GM15510 (cell line): Measurements from ENCODE around the gene FGFR3.
A peak's percentile ranks its signal among the peaks of the same experiment; 100 is the strongest.

ENCODE experiments used
- POLR2A ChIP-seq: IDR thresholded peaks from 3 replicates; pipeline ENCODE4 v1.6.1; 2011; ENCODE audit warnings: borderline replicate concordance; ENCODE audit not compliant: insufficient read length; ENCODE audit errors: extremely low read depth

FGFR3 gene

DNA sequence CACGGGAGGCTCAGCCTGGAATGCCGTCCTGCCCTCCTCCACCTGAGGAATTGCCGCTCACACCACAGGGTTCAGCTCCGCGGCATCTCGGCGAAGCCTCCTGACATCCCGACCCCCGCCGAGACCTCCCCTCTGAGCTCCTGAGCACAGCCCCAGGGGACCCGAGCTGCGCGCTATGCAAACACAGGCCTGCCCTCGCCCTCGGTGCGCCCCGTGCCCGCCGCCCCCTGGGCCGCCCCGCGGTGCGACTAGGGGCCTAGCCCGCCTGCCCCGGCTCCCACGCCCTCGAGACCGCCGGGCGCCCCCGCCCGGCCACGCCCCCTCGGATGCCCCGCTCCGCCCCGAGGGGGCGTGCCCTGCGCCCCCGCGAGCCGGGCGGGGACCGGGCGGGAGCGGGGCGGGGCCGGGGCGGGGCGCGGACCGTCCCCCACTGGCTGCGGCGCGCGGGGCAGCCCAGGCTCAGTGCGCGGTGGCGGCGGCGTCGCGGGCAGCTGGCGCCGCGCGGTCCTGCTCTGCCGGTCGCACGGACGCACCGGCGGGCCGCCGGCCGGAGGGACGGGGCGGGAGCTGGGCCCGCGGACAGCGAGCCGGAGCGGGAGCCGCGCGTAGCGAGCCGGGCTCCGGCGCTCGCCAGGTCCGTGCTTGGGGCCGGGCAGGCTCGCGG is at the start of gene FGFR3:
Gene FGFR3 (plus strand): TSS at position 462 of the 664 bp plus-strand sequence. CDS start 642 bp downstream, outside the sequence.
- no peak for TF ChIP-seq POLR2A

DNA sequence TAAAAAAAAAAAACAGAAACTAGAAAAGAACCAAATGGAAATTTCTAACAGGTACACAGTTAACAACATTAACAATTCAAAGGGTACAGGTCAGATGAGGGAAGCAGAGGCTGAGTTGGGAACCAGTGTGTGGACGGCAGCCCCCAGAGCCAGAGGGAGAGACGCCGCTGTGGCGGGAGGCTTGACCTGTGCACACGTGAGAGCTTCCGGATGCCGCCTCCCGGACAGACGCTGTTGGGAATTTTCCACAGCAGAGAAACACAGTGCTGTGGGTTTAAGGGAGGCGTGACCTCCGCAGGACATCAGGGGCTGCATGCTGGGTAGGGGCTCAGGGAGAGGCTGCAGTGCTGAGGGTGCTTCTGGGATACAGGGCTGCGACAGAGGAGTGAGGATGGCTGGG is 49.5 kb upstream of the FGFR3 start:
- no peak for TF ChIP-seq POLR2A

DNA sequence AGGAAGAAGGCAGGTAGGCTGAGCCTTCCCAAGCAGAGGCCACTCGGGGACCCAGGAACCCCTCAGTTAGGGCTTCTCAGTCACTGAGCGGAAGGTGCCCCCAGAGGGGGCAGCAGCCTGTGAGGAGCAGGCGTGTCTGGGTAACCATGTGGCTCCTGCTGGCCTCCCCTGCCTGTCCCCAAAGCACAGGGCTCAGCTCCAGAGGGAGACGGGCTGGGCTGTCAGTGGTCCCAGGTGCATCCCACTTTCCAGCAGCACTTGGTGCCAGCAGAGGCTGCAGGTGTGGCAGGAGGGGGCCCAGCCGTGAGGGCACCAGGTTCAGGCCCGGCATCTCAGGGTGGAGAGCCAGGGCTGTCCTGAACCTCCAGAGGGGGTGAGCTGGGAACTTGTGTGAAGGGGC is 49.1 kb upstream of the FGFR3 start:
- TF ChIP-seq POLR2A, result no peak

DNA sequence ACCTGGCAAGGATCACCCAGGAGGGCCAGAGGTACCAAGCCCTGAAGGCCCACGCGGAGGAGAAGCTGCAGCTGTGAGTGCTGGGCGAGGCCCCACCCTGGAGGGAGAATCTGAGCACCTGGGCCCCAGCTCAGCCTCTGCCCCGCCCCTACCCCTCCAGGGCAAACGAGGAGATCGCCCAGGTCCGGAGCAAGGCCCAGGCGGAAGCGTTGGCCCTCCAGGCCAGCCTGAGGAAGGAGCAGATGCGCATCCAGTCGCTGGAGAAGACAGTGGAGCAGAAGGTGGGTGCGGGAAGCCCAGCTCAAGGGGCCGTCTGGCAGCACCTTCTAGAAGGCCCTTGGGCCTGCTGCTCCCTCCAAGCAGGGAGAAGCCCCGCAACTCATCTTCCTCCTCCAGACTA is 48.5 kb upstream of the FGFR3 start:
- no peak for TF ChIP-seq POLR2A

DNA sequence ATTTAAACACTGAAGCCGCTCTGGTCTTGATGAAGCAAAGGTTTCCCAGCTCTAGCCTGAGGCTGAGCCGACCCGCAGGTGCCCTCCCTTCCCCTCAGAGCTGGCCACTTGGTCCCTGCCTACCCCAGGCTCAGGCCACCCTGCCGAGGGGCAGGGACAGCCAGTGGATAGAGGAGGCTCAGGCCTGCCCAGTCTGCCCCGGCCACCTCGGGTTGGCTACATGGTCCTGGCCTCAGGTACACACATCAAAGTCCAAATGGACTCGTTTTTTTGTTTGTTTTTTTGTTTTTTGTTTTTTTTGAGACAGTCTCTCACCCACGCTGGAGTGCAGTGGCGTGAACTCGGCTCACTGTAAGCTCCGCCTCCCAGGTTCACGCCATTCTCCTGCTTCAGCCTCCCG is 47.9 kb upstream of the FGFR3 start:
- TF ChIP-seq POLR2A, result no peak

DNA sequence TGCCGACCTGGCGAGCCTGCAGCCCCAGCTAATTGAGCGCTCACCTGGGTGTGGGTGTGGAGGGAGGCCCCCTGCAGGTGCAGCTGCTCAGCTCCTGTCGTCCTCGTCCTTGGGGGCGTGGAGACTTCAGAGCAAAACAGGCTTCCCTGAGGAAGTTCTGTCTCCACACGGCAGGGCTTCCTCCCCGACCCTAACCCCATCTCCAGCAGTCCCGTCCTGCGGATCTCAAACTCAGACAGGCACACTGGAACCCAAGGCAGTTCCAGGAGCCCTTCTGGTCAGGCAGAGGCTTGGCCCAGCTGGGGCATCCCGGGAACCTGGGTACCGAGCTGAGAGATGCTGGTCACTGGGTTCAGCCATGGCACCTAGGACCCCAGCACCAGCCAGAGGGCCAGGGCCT is 47.4 kb upstream of the FGFR3 start:
- TF ChIP-seq POLR2A, result peak; percentile 12

DNA sequence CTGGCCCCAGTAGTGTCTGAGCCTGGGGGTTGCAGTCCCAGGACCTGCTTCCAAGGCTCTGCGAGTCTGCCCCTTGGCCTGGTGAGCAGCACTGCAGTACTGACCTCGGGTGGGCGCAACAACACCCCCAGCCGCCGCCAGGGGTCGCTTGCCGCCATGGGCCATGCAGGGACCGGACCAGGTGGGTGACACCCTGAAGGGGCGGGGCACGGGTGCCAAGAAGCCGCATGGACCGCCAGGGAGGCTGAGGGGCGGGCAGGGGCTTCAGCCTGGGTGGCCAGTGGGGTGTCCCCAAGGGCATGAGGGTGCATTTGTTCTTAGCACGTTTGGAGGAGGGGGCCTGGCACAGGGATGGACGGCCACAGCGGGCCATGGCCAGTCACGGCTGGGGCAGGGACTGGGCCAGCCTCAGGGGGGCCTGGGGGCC is 46.8 kb upstream of the FGFR3 start:
- no peak for TF ChIP-seq POLR2A

DNA sequence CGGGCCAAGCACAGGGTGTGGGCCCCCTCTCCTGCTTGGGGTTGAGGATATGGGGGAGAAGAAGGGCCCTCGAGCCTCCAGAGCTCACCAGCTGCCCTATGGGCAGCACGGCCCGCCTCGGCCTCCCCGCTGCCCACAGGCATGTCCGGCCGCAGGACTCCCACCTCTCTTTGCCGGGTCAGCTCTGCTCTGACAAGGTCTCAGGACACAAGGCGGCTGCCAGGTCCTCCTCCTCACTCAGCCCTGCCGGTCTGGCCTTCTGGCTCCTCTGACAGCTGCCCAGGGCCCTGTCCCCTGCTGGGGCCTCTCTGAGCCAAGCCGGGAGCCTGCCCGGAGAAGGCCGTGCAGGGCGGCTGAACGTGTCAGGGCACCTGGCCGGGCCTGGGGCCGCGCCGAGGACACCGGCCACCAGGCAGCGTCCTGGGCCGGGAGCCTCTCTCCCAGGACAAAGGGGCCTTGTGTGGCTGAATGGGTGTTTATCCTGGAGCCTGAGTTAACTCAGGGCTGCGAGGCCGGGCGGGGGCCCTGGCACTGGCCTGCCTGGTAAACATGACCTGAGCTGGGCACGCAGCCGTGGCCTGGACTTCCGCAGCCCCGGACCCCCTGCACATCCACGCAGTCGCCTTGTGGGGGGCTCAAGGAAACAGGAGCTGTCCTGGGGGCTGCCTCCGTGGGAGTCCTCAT is 46.0 kb upstream of the FGFR3 start:
- TF ChIP-seq POLR2A, result no peak

DNA sequence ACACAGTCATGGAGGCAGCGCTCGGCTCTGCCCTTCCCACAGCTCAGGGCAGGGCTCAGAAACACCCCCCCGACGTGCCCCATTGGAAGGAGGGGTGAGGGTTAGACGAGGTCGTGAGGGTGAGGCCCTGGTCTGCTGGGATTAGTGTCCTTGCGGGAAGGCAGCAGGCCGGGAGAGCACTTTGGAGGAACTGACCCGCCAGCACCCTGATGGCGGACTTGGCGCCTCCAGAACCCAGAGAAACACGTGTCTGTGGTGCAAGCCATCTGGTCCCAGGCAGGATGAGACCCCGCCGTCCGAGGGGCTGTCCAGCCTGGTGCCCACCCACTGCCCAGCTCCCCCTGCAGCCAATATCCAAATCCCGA is 45.5 kb upstream of the FGFR3 start:
- TF ChIP-seq POLR2A, result no peak

DNA sequence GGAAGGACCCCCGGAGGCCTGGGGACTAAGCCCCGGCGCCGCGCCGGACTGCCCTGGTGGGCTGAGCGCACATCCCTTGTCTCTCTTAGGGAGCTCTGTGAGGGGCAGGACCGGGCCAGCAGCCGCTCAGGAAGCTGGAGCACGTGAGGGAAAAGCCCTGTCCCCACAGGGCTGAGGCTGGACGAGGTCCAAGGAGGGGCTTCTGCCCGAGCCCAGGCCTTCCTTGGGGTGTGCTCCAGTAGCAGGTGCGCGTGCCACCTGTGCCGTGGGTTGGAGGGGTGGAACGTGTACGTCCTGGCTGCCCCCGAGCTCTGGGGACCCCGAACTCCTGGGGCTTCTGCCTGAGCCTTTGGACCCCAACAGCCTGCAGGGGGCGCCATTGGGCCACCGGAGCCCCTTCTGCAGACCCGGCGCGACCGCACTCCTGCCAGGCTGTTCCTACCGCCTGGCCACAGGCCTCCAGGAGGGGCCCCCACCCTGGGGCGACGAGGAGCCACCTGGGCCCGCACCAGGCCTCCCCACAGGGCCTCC is 44.6 kb upstream of the FGFR3 start:
- no peak for TF ChIP-seq POLR2A

DNA sequence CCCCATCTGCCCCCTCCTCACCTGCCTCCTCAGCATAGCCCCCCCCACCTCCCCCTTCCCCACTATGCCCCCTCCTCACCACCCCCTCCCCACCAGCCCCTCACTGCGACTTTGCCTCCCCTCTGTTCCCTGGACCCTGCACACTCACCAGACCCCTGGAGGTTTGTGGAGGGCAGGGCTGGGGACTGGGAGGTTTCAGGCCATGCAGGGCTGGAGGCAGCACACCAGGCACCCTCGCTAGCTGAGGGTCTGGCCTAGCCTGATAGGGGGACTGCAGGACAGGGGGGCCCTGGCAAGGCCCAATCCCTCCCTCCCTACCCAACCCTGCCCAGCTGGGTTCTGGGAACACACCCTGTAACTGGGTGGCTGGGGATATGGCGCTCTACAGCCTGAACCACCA is 43.7 kb upstream of the FGFR3 start:
- no peak for TF ChIP-seq POLR2A

DNA sequence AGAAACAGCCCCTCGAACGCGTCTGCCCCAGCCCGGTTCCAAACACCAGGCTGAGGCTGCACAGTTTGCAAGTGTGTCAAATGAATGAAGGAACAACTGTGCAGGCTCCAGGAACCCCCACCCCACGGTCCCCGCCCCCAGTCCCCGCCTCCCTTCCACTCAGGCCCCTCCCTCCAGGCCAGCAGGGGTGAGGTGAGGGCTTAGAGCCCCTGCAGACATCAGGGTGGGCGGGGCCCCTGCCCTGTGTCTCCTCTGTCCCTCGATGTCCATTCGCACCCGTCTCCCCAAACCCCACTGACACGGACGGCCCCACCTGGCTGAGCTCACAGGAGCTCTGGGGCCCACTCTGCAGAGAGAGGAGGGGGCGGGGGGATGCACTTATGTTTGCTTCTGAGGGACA is 43.3 kb upstream of the FGFR3 start:
- TF ChIP-seq POLR2A, result no peak

DNA sequence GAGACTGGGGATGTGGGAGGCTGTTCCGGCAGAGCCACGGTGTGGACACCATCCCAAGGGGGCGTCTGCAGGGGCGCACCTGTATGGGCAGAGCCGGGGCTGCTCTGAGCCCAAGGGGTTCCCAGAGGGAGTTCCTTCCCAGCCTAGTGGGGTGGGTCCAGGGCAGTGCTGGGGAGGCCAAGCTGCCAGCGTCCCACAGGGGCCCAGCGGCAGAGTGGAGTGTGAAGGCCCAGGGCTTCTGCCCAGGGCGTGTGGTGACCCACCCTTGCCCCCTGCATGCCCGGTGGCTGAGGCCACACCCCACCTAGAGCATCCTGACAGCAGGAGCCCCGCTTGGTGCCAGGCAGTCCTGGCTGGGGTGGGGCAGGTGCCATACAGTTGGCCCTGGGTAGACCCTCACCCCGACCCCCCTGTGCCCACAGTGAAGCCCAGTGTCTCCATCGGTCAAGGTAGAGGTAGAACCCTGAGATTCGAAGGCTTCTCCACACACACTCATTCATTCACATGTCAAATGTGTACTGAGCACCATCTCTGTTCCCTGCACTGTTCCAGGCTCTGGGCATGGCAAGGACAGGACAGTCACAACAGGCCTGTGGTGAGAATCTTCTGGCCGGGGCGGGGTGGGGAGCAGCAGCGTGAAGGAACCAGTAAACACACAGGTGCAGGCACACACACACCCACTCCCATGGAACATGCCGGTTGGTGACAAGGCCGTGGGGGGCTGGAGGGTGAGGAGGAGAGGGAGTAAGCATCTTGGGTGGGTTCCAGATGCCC is 42.5 kb upstream of the FGFR3 start:
- TF ChIP-seq POLR2A, result no peak

DNA sequence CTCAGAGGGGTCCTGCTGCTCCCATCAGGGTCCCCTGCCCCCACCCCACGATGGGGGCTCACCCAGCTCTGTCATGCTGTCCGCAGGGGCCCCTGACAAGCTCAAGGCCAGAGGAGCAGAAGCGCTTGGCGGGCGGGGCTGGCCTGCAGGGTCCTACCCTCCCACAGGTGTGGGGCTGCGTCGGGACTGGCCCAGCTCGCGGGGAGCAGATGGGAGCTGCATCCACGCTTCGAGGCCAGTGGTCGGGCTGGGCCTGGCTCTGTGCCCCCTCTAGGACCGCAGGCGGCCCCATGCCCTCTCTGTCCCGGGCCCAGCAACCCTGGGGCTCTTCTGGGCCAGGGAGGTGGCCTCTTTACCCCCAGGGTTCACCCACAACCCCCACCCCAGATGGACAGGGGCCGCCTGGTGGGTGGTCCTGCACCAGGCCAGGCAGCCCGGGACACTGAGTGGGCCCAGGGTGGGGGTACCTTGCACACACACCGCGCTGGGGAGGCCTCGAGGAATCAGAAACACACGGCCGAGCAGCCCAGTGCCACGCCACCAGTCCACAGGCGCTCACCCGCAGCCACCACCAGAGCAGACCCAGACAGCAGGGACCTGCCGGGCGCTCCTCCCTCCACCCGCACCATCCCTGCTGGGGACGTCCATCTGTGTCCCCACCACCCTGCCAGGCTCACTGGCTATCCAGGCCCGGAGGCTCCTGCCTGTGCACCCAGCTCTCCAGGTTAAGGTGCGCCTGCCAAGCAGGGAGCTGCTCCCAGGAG is 41.8 kb upstream of the FGFR3 start:
- no peak for TF ChIP-seq POLR2A

DNA sequence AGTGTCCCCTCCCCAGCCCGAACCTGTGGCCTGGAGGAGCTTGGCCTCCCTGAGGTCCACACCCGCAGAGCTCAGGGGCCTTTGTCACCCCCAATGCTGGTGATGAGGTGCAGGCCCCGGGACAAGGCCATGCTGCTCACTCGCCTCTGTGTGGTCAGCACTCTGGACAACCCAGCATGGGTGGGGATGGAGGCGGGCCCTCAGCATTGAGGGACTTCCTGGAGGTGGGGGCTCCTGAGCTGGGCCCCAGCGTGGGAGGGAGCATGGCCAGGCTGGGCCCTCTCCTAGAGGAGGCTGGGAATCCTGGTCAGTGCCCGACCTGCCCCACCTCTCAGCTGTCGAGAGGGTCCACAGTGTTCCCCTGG is 41.2 kb upstream of the FGFR3 start:
- TF ChIP-seq POLR2A, result no peak
